ENCODE results near the gene HTRA1.

The HTRA1 gene

GRCh38 chr10:122514045-122514840 is 52.9 kb downstream of the HTRA1 start:
- no peak for DNase-seq (ENCODE audit: low read depth in 2 of 3, low spot score in 1 of 3)

DNA sequence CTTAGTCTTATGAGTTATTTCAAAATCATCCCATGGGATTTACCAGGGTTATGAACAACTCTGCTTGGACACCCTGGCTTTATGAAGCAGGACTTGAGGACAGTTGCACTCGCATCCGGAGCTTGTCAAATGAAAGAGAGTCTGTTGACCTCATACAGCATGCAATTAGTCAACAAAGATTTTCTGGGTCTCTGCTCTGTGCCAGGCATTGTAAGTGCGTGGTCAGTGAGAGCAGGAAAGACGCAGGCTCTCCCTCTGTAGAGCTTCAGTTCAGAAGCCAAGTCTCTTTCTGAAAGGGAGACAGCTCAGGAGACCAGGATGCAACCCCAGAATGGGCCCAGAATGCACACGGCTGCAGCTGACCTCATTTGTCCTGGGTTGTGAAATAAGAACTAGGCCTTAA is 53.7 kb downstream of the HTRA1 start:
- DNase-seq (ENCODE audit: low read depth in 2 of 3, low spot score in 1 of 3), result no peak

DNA sequence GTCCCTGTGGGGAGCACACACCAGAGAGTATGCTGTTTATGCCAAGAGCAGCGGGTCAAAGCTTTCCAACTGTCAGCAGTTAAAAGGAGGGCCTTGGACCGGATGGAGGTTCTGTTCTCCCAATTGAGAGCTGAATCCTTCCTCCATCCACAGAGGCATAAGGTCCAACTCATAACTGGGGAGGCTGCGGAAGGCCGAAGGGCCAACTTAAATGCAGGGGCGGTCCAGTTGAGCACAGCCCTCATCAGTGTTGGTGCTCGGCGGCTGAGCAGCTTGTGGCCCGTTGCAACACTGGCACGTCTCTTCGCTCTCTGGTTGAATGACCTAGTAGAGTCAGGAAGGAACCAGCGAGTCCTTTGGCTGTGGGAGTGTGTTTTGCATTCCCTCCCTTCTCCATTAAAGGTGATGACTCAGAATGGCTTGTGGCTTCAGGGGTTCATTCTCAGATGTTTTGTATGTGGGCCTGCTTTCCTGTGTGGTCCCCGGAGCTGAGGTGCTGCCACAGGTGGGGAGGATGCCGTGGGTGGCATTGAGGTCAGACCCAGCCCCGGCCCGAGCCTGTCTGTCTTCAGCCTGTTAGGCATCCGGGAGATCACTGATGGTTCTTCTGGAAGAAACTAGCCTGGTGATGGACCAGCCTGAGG is 54.4 kb downstream of the HTRA1 start:
- peak; percentile 20 to 53 (median 48) for DNase-seq (ENCODE audit: low read depth in 2 of 3, low spot score in 1 of 3)

GRCh38 chr10:122516734-122517133 is 55.4 kb downstream of the HTRA1 start:
- no peak for DNase-seq (ENCODE audit: low read depth in 2 of 3, low spot score in 1 of 3)

DNA sequence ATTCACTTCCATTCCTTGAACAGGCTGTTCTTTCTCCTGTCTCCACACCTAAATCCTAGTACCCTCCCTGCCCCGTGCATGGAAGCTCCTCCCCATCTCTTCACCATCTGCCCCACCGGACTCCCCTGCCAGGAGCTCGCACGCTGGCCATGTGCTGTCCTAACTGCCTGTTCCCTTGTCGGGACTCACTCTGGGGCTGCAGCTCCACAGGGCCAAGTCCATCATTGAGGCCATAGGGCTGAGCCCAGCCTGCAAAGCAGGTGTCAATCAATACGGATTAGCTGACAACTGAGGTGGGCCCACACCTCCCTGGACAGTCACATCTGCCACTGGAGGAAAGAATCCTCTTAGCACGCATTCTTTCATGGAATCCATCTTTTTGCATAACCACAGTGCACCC is 57.8 kb downstream of the HTRA1 start:
- no peak for DNase-seq (ENCODE audit: low read depth in 2 of 3, low spot score in 1 of 3)

DNA sequence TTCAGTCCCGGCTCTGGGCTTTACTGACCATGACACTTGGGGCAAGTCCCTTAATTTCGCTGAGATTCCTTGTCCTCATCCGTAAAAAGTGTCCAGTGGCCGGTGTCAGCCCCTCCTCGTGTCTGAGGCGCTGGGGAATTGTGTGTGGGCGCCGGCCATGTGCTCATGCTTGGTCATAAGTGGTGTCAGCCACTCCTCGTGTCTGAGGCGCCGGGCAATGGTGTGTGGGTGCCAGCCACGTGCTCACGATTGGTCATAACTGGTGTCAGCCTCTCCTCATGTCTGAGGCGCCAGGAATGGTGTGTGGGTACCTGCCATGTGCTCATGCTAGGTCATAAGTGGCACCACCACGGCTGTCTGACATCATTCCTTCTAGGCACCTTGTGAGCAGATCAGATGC is 58.5 kb downstream of the HTRA1 start:
- no peak for DNase-seq (ENCODE audit: low read depth in 2 of 3, low spot score in 1 of 3)

- DNase-seq (ENCODE audit: low read depth in 2 of 3, low spot score in 1 of 3), result no peak
Measured at GRCh38 chr10:122521011-122521410, 59.7 kb downstream of the HTRA1 start.

DNA sequence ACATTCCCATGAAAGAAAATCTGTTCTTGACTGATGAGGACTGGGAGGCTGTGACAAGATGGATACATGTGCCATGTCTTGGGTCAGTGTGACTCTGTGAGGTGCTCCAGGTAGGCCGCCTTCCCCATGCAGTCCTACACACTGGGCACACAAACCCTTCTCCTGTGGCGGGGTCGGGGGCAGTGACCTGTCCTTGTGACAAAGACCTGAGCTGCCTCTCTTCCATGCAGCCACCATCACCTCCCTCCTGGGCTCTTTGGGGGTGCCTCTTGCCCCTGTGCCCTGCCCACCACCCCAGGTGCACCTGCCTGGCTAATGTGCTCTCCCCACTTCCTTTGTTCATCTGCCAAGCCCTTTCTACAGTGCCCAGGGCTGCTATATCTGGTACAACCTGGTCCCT is 63.5 kb downstream of the HTRA1 start:
- no peak for DNase-seq (ENCODE audit: low read depth in 2 of 3, low spot score in 1 of 3)

- DNase-seq (ENCODE audit: low read depth in 2 of 3, low spot score in 1 of 3), result no peak
Measured at GRCh38 chr10:122525788-122526187, 64.4 kb downstream of the HTRA1 start.

GRCh38 chr10:122526892-122527291 is 65.5 kb downstream of the HTRA1 start:
- DNase-seq (ENCODE audit: low read depth in 2 of 3, low spot score in 1 of 3), result no peak

DNA sequence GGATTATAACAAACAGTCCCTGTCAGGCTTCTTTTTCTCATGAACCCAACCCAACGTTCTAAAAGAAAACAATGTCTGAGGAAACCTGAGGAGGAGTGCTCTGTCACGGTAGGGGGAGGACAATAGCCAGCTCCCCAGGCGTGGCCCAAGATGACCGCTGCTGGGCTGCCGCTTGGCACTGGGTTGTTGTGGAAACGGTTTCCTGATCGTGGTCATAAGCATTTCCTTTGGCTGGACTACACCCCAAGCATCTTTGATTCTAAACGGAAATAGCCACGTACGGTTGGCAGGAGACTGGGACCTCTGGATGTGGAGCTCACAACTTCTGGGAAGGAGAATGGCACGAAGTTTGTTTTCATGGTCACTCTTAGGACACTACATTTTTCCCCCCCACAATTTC is 68.8 kb downstream of the HTRA1 start:
- no peak for DNase-seq (ENCODE audit: low read depth in 2 of 3, low spot score in 1 of 3)

- DNase-seq (ENCODE audit: low read depth in 2 of 3, low spot score in 1 of 3), result no peak
Measured at GRCh38 chr10:122531261-122531660, 69.9 kb downstream of the HTRA1 start.

DNA sequence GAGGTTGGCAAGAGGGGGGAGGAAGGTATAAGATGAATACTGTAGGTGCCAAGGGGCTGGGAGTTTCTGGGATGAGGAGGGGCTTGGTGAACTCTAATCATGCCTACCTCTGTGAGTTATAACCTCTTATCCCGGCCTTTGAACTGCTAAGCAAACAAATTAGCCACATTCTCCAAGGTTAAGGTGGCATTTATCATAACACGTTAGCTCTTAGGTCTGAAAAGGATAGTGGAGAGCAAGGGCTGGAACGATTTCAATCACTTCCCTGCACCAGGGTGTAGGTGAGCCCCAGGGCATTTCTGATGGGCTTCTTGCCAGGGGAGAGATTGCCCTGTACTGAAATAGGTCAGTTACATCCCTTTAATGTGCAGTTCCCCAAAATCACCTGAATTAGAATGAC is 70.6 kb downstream of the HTRA1 start:
- no peak for DNase-seq (ENCODE audit: low read depth in 2 of 3, low spot score in 1 of 3)

DNA sequence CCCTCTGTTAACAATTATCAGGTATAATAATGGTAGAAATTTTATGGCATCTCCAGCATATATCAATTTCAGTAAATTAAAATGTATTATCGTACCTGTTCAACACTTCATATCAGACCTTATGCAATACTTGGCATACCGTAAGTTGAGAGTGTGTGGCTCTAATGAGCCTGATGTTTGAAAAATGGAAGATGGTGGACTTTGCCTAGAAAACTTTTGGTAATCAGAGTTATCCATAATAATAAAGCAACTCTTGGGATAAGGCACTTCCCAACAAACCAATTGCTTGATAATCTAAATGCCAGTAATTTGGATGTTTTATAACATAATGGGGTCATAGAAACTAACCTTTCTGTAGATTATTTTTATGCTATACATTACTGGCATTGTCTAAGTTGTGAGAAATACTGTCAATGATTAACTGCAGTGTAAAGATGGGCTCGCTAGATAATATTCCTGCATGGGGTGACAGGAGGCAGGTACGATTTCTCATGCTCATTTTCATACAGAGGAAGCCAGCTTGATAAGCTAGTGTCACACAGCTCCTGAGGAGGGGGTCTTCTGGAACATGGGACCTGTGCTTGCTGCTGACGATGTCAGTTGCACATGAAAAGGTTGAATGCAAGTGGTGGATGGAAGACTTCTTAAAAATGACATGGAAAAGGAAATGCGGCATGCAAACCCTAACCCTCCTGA is 71.4 kb downstream of the HTRA1 start:
- no peak for DNase-seq (ENCODE audit: low read depth in 2 of 3, low spot score in 1 of 3)

- no peak for DNase-seq (ENCODE audit: low read depth in 2 of 3, low spot score in 1 of 3)
Measured at GRCh38 chr10:122537545-122537944, 76.2 kb downstream of the HTRA1 start.

GRCh38 chr10:122541541-122542002 is 80.2 kb downstream of the HTRA1 start:
- DNase-seq (ENCODE audit: low read depth in 2 of 3, low spot score in 1 of 3), result no peak

GRCh38 chr10:122543676-122544445 is 82.5 kb downstream of the HTRA1 start:
- no peak for DNase-seq (ENCODE audit: low read depth in 2 of 3, low spot score in 1 of 3)

- no peak for DNase-seq (ENCODE audit: low read depth in 2 of 3, low spot score in 1 of 3)
Measured at GRCh38 chr10:122544493-122544892, 83.1 kb downstream of the HTRA1 start.

DNA sequence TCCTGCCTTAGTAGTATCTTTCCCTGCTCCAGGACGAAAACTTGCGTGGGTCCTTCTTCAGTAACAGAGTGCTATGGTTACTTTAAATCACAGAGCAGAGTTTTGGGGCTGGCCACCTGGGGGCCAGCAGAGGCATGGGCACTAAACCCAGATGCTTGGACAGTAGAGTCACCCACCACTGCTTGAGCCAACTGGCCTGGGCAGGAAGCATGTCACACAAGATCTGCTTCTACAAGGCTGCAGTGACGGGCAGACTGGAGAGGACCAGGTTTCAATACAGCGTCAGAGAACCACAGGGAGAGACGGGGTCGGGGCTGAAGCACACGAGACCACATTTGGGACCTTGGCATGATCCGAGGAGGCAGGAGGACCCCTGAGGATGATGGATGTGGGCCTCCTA is 84.9 kb downstream of the HTRA1 start:
- no peak for DNase-seq (ENCODE audit: low read depth in 2 of 3, low spot score in 1 of 3)

DNA sequence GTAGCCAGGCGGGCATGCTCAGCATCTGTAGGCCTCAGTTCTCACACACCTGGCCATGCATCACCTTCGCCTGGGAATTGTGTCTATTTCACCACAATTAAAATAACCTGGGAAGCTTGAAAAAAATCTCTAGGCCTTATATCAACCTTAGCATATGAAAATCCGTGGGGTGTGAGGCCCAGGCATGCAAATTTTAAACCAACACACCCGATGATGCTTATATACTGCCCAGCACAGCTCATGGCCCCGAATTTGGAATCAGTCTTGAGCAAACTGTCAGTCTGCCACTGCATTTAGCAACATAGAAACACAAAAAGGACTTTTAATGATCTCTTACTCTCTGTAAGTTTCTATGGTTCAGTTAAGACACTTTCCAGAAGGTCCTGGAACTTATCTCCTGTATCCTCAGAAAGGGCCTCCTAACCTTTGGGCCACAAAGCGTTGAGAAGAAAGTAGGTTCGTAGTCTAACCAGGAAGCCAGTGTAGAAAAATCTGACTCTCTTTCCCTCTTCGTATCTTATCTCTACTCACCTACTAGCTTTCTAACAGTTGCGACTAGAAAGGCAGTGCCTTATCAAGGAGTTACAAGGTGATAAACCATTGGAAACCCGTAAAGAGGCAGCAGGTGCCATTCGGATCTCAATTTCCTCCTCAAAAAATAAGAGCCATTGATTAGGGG is 87.2 kb downstream of the HTRA1 start:
- no peak for DNase-seq (ENCODE audit: low read depth in 2 of 3, low spot score in 1 of 3)

DNA sequence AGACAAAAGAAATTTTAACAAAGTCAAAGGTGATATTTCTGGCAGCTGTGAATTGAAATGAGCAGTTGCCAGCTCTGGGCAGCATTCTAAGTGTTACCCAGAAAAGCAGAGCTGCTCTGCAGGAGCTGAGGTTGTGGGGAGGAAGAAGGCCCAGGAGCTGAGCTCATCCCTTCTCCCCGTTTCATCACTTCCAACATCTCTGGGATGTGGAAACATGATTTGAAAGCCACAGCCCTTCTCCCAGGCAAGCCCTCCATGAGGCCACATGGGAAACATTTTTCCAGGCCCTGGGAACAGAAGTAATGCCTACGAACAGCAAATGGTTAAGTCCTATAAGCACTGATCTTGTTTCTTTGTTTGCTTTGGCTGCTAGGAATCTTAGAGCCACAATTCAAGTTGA is 88.3 kb downstream of the HTRA1 start:
- DNase-seq (ENCODE audit: low read depth in 2 of 3, low spot score in 1 of 3), result no peak
